GM12874 (cell line): ENCODE measurements around the gene MPP2.

Experiments used
- TF ChIP-seq, protein P1 (sequence below): IDR thresholded peaks from 2 replicates; pipeline ENCODE4 v1.5.1; 2011; ENCODE audit warnings: low read depth, mild to moderate bottlenecking, control low read depth, low read length, moderate library complexity; ENCODE audit not compliant: insufficient read depth

MPP2 gene

GRCh38 chr17:43900183-43900857 lies 7.0 kb downstream of the MPP2 start:
- TF ChIP-seq, protein P1, sequence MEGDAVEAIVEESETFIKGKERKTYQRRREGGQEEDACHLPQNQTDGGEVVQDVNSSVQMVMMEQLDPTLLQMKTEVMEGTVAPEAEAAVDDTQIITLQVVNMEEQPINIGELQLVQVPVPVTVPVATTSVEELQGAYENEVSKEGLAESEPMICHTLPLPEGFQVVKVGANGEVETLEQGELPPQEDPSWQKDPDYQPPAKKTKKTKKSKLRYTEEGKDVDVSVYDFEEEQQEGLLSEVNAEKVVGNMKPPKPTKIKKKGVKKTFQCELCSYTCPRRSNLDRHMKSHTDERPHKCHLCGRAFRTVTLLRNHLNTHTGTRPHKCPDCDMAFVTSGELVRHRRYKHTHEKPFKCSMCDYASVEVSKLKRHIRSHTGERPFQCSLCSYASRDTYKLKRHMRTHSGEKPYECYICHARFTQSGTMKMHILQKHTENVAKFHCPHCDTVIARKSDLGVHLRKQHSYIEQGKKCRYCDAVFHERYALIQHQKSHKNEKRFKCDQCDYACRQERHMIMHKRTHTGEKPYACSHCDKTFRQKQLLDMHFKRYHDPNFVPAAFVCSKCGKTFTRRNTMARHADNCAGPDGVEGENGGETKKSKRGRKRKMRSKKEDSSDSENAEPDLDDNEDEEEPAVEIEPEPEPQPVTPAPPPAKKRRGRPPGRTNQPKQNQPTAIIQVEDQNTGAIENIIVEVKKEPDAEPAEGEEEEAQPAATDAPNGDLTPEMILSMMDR, result no peak

DNA sequence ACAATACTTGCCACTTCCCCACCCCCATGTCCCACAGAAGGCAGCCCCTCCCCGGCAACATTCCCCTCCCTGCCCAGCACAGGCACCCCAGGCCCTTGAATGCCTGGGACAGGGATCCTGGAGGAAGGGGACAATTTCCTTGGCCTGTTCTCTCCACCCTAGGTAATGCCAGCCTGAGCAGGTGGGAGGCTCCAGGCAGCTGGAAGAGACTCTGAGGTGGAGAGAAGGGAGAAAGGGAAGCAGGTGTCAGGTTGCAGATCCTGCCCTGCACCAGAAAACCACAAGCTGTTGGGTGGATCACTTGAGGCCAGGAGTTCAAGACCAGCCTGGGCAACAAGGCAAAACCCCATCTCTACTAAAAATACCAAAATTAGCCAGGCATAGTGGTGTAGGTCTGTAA lies 8.9 kb downstream of the MPP2 start:
- TF ChIP-seq, protein P1, result no peak

DNA sequence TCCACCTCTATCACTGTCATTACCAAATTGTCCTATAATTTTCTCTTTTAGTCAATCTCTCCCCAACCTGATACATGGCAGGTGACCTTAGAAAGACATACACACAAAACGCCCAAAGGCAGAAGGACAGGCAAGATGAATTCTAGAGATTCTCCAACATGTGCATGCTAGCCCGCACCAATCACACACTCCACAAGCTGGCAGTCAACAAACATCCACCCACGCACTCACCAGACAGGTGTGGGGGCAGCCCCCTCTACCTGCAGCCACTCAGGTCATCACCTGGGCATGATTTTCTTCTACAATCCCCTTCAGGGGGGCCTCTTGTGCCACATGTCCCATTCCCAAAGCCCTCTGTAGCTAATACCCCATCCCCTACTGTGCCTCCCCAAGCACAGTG lies 9.5 kb downstream of the MPP2 start:
- TF ChIP-seq, protein P1, result no peak

DNA sequence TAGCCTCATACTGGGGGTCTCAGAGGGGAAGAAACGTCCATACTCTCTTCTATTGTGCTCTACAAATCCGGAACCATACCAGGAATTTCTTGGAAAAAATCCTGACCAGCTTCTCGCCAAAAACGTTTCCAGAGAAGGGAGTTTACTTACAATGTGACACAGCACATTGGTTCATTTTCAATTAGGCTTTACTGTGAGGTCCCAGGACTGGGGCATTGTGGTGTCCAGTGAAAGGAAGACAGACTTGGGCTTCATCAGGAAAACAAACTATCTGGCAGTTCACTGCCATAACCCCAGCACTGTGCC lies 14.7 kb downstream of the MPP2 start:
- TF ChIP-seq, protein P1, result no peak

DNA sequence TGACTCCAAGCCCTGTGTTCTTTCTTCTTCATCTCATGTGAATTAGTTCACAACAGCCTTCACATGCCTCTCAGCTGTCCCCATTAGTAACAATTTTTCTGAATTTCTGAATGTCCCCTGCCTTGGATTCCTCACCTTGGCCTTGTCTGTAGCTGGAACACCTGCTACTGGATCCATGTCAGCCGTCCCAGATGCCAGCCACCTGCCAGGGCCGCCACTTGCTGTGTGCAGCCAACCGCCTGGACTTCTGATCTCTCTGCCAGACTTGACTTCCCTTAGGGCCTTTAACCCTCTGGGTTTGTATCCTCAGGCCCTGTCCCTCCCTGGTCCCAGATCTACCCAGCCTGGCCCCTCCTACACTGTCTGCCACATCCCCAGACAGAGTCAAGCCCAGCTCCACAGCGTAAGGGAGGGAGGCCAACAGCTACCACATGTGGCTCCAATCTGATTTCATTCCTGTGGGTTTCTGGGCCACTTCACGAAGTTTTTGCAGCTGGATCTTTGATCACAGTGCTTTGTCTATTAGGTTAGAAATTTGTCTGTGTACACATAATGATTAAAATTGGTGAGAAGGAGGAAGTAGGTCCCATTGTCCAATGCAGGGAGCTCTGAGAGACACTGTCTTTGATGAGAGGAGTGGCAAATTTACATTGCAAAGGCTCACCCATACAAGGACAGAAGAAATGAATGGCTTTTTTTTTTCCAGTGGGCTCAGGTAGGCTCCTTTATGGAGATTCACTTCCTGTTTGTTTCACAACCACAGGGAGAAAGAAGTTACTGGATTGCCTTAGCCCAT lies 15.3 kb downstream of the MPP2 start:
- TF ChIP-seq, protein P1, result no peak

GRCh38 chr17:43890240-43890639 lies 17.1 kb downstream of the MPP2 start:
- TF ChIP-seq, protein P1, result no peak

GRCh38 chr17:43888548-43888947 lies 18.8 kb downstream of the MPP2 start:
- TF ChIP-seq, protein P1, result no peak
